ENCODE results near the gene S100A2.

GRCh38 chr1:153612111-153612754 is 46.6 kb upstream of the S100A2 start:
- TF ChIP-seq CTCF (IDR thresholded peaks at IDR 0.05) (no peak), POLR2A (IDR thresholded peaks at IDR 0.05) (no peak)
